Mesodermal cell (in vitro differentiated cells): ENCODE measurements around the gene USP47.

Experiments
- H3K27ac ChIP-seq: 2 replicates; pipeline ENCODE4 v1.7.0; 2013; ENCODE audit warnings: mild to moderate bottlenecking, low read depth, low read length, moderate library complexity; ENCODE audit not compliant: severe bottlenecking
- H3K36me3 ChIP-seq: 2 replicates; pipeline ENCODE4 v1.7.1; 2013; ENCODE audit warnings: mild to moderate bottlenecking, low read length, moderate library complexity; ENCODE audit not compliant: control insufficient read depth, insufficient read depth
- H3K4me1 ChIP-seq: one replicate; pipeline ENCODE4 v1.7.1; 2013; ENCODE audit warnings: mild to moderate bottlenecking, low read length; ENCODE audit not compliant: insufficient read depth, control insufficient read depth, poor library complexity, severe bottlenecking
- H3K4me3 ChIP-seq: 2 replicates; pipeline ENCODE4 v1.7.0; 2013; ENCODE audit warnings: low read length, control low read depth, mild to moderate bottlenecking; ENCODE audit not compliant: insufficient read depth, poor library complexity, severe bottlenecking; ENCODE audit errors: extremely low read depth
- H3K9me3 ChIP-seq: 2 replicates; pipeline ENCODE4 v1.7.1; 2013; ENCODE audit warnings: mild to moderate bottlenecking, low read length, moderate library complexity; ENCODE audit not compliant: control insufficient read depth
- WGBS, 2 experiments: methylation state at CpG; one replicate each; pipeline ENCODE4 v1.1.5; 2013; ENCODE audit warnings: missing lambda C conversion rate in 2 of 2; ENCODE audit not compliant: insufficient coverage in 2 of 2; 5-methylcytosine and 5-hydroxymethylcytosine counted together

USP47 gene

GRCh38 chr11:11956006-11956405 is 114.2 kb downstream of the USP47 start:
- H3K9me3 ChIP-seq = no peaks in the 10 kb centered on the region
- H3K36me3 ChIP-seq = peaks cover 65% of the 10 kb centered on the region
- no peaks in the 10 kb centered on the region for H3K4me1 ChIP-seq
- no peak overlapping the region for H3K4me3 ChIP-seq
- WGBS, 2 experiments = 91% methylated on average over 4 of the region's 5 CpGs; no CpG with 5 or more reads in 1 of the 2 experiments
- H3K27ac ChIP-seq = no peak overlapping the region

GRCh38 chr11:11958403-11959231 is 116.8 kb downstream of the USP47 start:
- no peak overlapping the region for H3K4me3 ChIP-seq
- 93 to 99% methylated on average over 9 to 10 of the region's 11 CpGs for WGBS, 2 experiments
- H3K4me1 ChIP-seq = no peaks in the 10 kb centered on the region
- H3K9me3 ChIP-seq = peaks cover 10% of the 10 kb centered on the region
- no peak overlapping the region for H3K27ac ChIP-seq
- peaks cover 67% of the 10 kb centered on the region for H3K36me3 ChIP-seq

GRCh38 chr11:11959601-11960000 is 117.8 kb downstream of the USP47 start:
- Histone ChIP-seq H3K4me3 (no peak overlapping the region), H3K27ac (no peak overlapping the region), H3K36me3 (peaks cover 72% of the 10 kb centered on the region), H3K4me1 (no peaks in the 10 kb centered on the region), H3K9me3 (peaks cover 10% of the 10 kb centered on the region)

GRCh38 chr11:11960687-11961086 is 118.9 kb downstream of the USP47 start:
- H3K36me3 ChIP-seq = peaks cover 73% of the 10 kb centered on the region
- peaks cover 10% of the 10 kb centered on the region for H3K9me3 ChIP-seq
- no peak overlapping the region for H3K27ac ChIP-seq
- no peaks in the 10 kb centered on the region for H3K4me1 ChIP-seq
- 100% methylated on average over 1 of the region's 1 CpG; no CpG with 5 or more reads in 1 of the 2 experiments for WGBS, 2 experiments
- H3K4me3 ChIP-seq = no peak overlapping the region

- H3K36me3 ChIP-seq = peaks cover 73% of the 10 kb centered on the region
- peaks cover 10% of the 10 kb centered on the region for H3K9me3 ChIP-seq
- no peaks in the 10 kb centered on the region for H3K4me1 ChIP-seq
- WGBS, 2 experiments = 95 to 100% methylated on average over 2 to 3 of the region's 3 CpGs
- no peak overlapping the region for H3K4me3 ChIP-seq
- no peak overlapping the region for H3K27ac ChIP-seq
Observed at GRCh38 chr11:11961399-11962028, 119.7 kb downstream of the USP47 start.

- Histone ChIP-seq H3K9me3 (peaks cover 10% of the 10 kb centered on the region), H3K4me1 (no peaks in the 10 kb centered on the region), H3K4me3 (no peak overlapping the region), H3K27ac (no peak overlapping the region), H3K36me3 (peaks cover 79% of the 10 kb centered on the region)
- 93 to 99% methylated on average over 6 to 7 of the region's 7 CpGs for WGBS, 2 experiments
Observed at GRCh38 chr11:11963067-11963466, 121.3 kb downstream of the USP47 start.

- peaks cover 10% of the 10 kb centered on the region for H3K9me3 ChIP-seq
- H3K4me3 ChIP-seq = no peak overlapping the region
- H3K4me1 ChIP-seq = no peaks in the 10 kb centered on the region
- no peak overlapping the region for H3K27ac ChIP-seq
- 90 to 98% methylated on average over 11 to 12 of the region's 15 CpGs for WGBS, 2 experiments
- peaks cover 75% of the 10 kb centered on the region for H3K36me3 ChIP-seq
Observed at GRCh38 chr11:11963842-11964773, 122.3 kb downstream of the USP47 start.

- WGBS, 2 experiments = 92 to 93% methylated on average over 3 to 4 of the region's 5 CpGs
- no peaks in the 10 kb centered on the region for H3K4me1 ChIP-seq
- peaks cover 10% of the 10 kb centered on the region for H3K9me3 ChIP-seq
- peaks cover 75% of the 10 kb centered on the region for H3K36me3 ChIP-seq
- no peak overlapping the region for H3K4me3 ChIP-seq
- H3K27ac ChIP-seq = no peak overlapping the region
Observed at GRCh38 chr11:11964774-11965150, 123.0 kb downstream of the USP47 start.

GRCh38 chr11:11965192-11965591 is 123.4 kb downstream of the USP47 start:
- H3K4me3 ChIP-seq = no peak overlapping the region
- H3K9me3 ChIP-seq = peaks cover 10% of the 10 kb centered on the region
- 70 to 81% methylated on average over 1 to 3 of the region's 3 CpGs for WGBS, 2 experiments
- H3K4me1 ChIP-seq = no peaks in the 10 kb centered on the region
- H3K36me3 ChIP-seq = peaks cover 75% of the 10 kb centered on the region
- H3K27ac ChIP-seq = no peak overlapping the region

GRCh38 chr11:11965656-11966353 is 124.0 kb downstream of the USP47 start:
- H3K4me1 ChIP-seq = no peaks in the 10 kb centered on the region
- WGBS, 2 experiments = 90 to 97% methylated on average over 3 to 8 of the region's 10 CpGs
- peaks cover 10% of the 10 kb centered on the region for H3K9me3 ChIP-seq
- no peak overlapping the region for H3K4me3 ChIP-seq
- H3K27ac ChIP-seq = no peak overlapping the region
- peaks cover 81% of the 10 kb centered on the region for H3K36me3 ChIP-seq
